Lower leg skin (tissue), 3 donors: ENCODE data around the gene GALM.

ENCODE experiments used
- CTCF ChIP-seq, 3 donors: fragments of 450-650 bp; IDR thresholded peaks; one replicate each; pipeline ENCODE4 v1.5.1; 2016; ENCODE audit warnings: antibody characterized with exemption in 3 of 3, mild to moderate bottlenecking in 3 of 3, moderate library complexity in 2 of 3
- POLR2A ChIP-seq, 2 donors: fragments of 450-650 bp; IDR thresholded peaks; one replicate each; pipeline ENCODE4 v1.6.1; 2016 to 2017; ENCODE audit warnings: antibody characterized with exemption in 2 of 2, mild to moderate bottlenecking in 1 of 2, moderate library complexity in 1 of 2

- TF ChIP-seq POLR2A (IDR thresholded peaks at IDR 0.05) (no peak), CTCF (IDR thresholded peaks at IDR 0.05) (no peak)
These were observed 72.0 kb downstream of the GALM start for GRCh38 chr2:38737925-38738324.
